ENCODE data around the gene GNB1L.

DNA sequence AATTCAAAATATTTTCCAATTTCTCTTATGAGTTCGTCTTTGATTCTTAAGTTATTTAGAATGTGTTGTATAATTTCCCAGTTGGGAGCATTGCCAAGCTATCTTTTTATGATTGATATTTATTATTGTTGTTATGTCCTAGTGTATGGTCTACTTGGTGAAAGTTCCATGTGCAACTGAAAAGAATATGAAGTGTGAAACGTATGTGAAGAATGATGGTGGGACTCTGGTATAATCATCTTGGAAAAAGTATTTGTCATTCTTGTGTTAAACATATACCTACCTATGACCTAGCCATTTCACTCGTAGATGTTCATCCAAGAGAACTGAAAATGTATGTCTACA, 12.0 kb upstream of the GNB1L start:
- TF ChIP-seq, protein P1, sequence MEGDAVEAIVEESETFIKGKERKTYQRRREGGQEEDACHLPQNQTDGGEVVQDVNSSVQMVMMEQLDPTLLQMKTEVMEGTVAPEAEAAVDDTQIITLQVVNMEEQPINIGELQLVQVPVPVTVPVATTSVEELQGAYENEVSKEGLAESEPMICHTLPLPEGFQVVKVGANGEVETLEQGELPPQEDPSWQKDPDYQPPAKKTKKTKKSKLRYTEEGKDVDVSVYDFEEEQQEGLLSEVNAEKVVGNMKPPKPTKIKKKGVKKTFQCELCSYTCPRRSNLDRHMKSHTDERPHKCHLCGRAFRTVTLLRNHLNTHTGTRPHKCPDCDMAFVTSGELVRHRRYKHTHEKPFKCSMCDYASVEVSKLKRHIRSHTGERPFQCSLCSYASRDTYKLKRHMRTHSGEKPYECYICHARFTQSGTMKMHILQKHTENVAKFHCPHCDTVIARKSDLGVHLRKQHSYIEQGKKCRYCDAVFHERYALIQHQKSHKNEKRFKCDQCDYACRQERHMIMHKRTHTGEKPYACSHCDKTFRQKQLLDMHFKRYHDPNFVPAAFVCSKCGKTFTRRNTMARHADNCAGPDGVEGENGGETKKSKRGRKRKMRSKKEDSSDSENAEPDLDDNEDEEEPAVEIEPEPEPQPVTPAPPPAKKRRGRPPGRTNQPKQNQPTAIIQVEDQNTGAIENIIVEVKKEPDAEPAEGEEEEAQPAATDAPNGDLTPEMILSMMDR (IDR thresholded peaks at IDR 0.05), result no peak
- no peak for TF ChIP-seq POLR2A (IDR thresholded peaks at IDR 0.05)
- no peak for TF ChIP-seq POLR2AphosphoS5 (IDR thresholded peaks at IDR 0.05)
- no peak for TF ChIP-seq EP300 (IDR thresholded peaks at IDR 0.05)

All from gastroesophageal sphincter (tissue), 3 donors.